ENCODE results near the gene PRADC1. TPM values are rescaled to one million over a fixed set of nuclear protein-coding genes. Genes with fewer than 3 reads are reported as not detected.

Gene PRADC1
- total RNA-seq (10 to 100 TPM; 21.1 to 24.9 TPM), polyA plus RNA-seq (27.2 TPM)

DNA sequence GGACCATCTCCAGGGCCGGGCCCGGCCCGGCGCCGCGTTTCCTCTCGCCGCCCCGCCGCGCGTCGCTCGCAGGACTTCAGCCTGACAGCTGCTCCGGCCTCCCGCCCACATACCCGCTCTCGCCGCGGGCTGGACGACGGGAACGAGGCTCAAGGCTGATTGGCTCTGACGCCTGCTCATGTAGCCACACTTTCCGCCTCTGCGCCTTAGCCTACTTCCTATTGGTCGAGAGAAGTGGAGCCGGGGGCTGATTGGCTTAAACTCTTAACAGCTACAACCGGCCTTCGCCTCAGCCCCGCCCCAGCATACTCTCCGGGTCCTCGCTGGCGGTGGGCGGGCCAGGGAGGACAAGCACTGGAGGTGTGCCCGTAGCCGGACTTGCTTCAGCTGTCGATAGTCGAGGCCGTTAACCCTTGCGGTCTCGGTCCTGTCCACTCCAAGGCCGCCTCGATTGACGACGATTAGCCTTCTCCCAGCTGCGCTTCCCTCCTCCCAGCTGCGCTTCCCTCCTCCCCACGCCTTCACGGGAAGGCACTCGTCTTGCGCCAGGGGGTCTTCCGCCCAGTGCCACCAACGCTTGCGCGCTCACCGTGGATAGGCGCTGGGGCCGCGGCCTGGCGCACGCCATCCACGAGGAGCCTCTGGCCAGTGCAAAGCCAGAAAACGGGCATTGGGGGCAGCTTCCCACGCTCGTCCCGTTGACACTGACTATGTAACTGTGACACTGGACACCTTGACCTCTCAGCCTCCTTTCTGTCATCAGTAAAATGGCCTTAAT is at the start of gene PRADC1:
Gene PRADC1 (minus strand): TSS at position 86 of the 778 bp plus-strand sequence. CDS start 79 bp downstream, at position 7.
- Histone ChIP-seq H3K27ac (ENCODE audit: low read depth, low read length) (peak within 1 kb of the TSS; percentile 93), H3K36me3 (ENCODE audit: insufficient read depth, low read length) (no peaks in the 10 kb centered on the region), H3K4me1 (ENCODE audit: insufficient read depth, low read length) (peaks cover 26% of the 10 kb centered on the region), H3K9me3 (ENCODE audit: low read length) (no peaks in the 10 kb centered on the region), H3K4me3 (ENCODE audit: low read length) (peak within 1 kb of the TSS; percentile 88), H3K27me3 (ENCODE audit: insufficient read depth, low read length, poor library complexity, severe bottlenecking) (no peaks in the 10 kb centered on the region)
- ChIA-PET CTCF (interaction anchor here (1.0 to 8.1 kb wide), 7 partner anchors 9 to 945 kb away, joined by 3 to 54 read pairs (median 5); partner anchors contain the start of genes EGR4 and MOB1A), POLR2A (interaction anchor here (0.7 to 3.2 kb wide), 12 partner anchors 9 to 163 kb away, joined by 3 to 25 read pairs (median 6); partner anchors contain the start of genes ALMS1, EGR4, FBXO41 and SFXN5)
- DNase-seq = peak; percentile 90 to 97 (median 93)
- Mint-ChIP-seq H3K27ac (peak within 1 kb of the TSS; percentile 81 to 98 (median 94)), H3K4me3 (peak within 1 kb of the TSS; percentile 95 to 99 (median 98)), H3K27me3 (no peaks in the 10 kb centered on the region), H3K9me3 (no peaks in the 10 kb centered on the region), H3K36me3 (peaks cover 0 to 39% (median 0%) of the 10 kb centered on the region in 3 donors), H3K4me1 (peaks cover 33 to 42% (median 41%) of the 10 kb centered on the region in 3 donors)

DNA sequence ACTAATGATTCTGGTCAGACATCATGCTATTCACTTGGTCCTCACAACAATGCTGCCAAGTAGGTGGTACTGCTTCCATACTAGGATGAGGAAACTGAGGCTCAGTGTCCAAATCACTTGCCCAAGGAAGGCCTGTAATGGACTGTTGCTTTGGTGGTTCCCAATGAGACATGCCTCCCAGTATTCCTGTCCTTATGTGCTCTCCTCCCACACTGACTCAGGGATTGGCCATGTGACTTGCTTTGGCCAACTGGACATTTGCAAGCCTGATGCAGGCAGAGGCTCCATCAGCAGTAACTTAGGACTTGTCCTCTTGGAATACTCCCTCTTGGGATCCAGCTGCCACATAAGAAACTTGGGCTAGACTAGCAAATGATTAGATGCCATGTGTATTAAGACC is 48.2 kb upstream of the PRADC1 start:
- no peak overlapping the region for H3K27ac Mint-ChIP-seq
- CTCF ChIA-PET = interaction anchor here (0.9 to 1.3 kb wide), 2 partner anchors 9 to 13 kb away, joined by 3 to 4 read pairs; no protein-coding TSS in a partner anchor
- Histone ChIP-seq H3K27ac (ENCODE audit: low read depth, low read length) (no peak overlapping the region), H3K27me3 (ENCODE audit: insufficient read depth, low read length, poor library complexity, severe bottlenecking) (no peaks in the 10 kb centered on the region), H3K4me1 (ENCODE audit: insufficient read depth, low read length) (peaks cover 18% of the 10 kb centered on the region), H3K9me3 (ENCODE audit: low read length) (no peaks in the 10 kb centered on the region), H3K4me3 (ENCODE audit: low read length) (no peak overlapping the region), H3K36me3 (ENCODE audit: insufficient read depth, low read length) (no peaks in the 10 kb centered on the region)
- peaks cover 0 to 7% (median 5%) of the 10 kb centered on the region in 3 donors for H3K36me3 Mint-ChIP-seq
- no peak for DNase-seq
- no peaks in the 10 kb centered on the region for H3K9me3 Mint-ChIP-seq
- H3K4me3 Mint-ChIP-seq = peak overlapping the region in 1 of 7 donors; percentile 47
- POLR2A ChIA-PET = no interaction called here
- H3K27me3 Mint-ChIP-seq = no peaks in the 10 kb centered on the region
- H3K4me1 Mint-ChIP-seq = peaks cover 17 to 33% (median 32%) of the 10 kb centered on the region in 3 donors

DNA sequence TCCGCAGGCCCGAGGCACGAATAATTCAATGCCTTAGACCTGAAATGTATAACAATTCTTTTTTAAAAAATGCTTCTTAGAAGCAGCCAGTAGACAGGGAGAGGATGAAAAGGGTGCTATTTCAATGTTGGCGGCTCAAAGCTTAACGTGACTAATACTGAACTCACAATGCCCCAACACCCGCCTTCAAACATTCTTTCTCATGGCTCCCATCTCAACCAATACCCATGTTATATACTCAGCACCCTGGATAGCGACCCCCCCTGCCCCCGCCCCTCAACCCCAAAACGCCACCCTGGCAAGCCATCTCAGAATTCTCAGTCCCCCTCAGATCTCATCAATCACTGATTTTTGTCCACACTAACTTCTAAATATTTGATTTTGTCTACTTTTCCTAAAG is 46.8 kb upstream of the PRADC1 start:
- no peak for DNase-seq
- ChIA-PET CTCF (interaction anchor here (6.2 kb wide), 1 partner anchor 11 kb away, joined by 39 read pairs; the partner anchor contains the start of gene EGR4), POLR2A (interaction anchor here (0.5 kb wide), 1 partner anchor 166 kb away, joined by 3 read pairs; no protein-coding TSS in a partner anchor)
- no peaks in the 10 kb centered on the region for H3K36me3 ChIP-seq (ENCODE audit: insufficient read depth, low read length)
- H3K4me1 ChIP-seq (ENCODE audit: insufficient read depth, low read length) = peaks cover 13% of the 10 kb centered on the region
- Mint-ChIP-seq H3K36me3 (peaks cover 0 to 9% (median 5%) of the 10 kb centered on the region in 3 donors), H3K4me3 (peak overlapping the region in 1 of 7 donors; percentile 59), H3K27ac (no peak overlapping the region), H3K4me1 (peaks cover 8 to 19% (median 19%) of the 10 kb centered on the region in 3 donors), H3K9me3 (no peaks in the 10 kb centered on the region), H3K27me3 (no peaks in the 10 kb centered on the region)
- no peaks in the 10 kb centered on the region for H3K27me3 ChIP-seq (ENCODE audit: insufficient read depth, low read length, poor library complexity, severe bottlenecking)
- H3K27ac ChIP-seq (ENCODE audit: low read depth, low read length) = no peak overlapping the region
- H3K4me3 ChIP-seq (ENCODE audit: low read length) = no peak overlapping the region
- H3K9me3 ChIP-seq (ENCODE audit: low read length) = no peaks in the 10 kb centered on the region

DNA sequence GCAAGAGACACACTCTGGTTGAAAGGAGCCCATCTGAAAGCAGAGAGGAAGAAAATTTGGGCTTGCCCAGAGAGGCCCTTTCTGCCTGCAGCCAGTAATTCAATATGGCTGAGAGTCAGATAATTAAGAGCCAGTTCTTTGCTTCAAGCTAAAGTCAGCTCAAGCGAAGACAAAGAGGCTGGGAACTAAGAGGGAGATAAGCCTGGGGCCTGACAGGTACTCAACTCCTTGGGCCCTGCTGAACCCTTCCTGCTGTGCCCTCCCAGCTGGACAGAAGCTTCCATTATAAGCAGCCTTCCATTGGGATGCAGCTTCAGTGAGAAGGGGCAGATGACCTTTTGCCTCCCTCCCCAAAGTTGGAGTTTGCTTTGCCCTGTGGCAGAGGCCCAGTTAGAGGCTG is 39.2 kb upstream of the PRADC1 start:
- no peak overlapping the region for H3K27ac ChIP-seq (ENCODE audit: low read depth, low read length)
- H3K36me3 ChIP-seq (ENCODE audit: insufficient read depth, low read length) = no peaks in the 10 kb centered on the region
- ChIA-PET CTCF (interaction anchor here (1.4 to 1.6 kb wide), 3 partner anchors 13 to 59 kb away, joined by 3 to 10 read pairs (median 4); no protein-coding TSS in a partner anchor), POLR2A (no interaction called here)
- Mint-ChIP-seq H3K4me3 (no peak overlapping the region), H3K9me3 (peaks cover 0 to 1% (median 0%) of the 10 kb centered on the region in 5 donors), H3K27ac (no peak overlapping the region), H3K4me1 (peaks cover 16 to 28% (median 19%) of the 10 kb centered on the region in 3 donors), H3K36me3 (peaks cover 0 to 8% (median 2%) of the 10 kb centered on the region in 3 donors), H3K27me3 (no peaks in the 10 kb centered on the region)
- H3K9me3 ChIP-seq (ENCODE audit: low read length) = no peaks in the 10 kb centered on the region
- no peak for DNase-seq
- H3K4me1 ChIP-seq (ENCODE audit: insufficient read depth, low read length) = peaks cover 11% of the 10 kb centered on the region
- H3K4me3 ChIP-seq (ENCODE audit: low read length) = no peak overlapping the region
- no peaks in the 10 kb centered on the region for H3K27me3 ChIP-seq (ENCODE audit: insufficient read depth, low read length, poor library complexity, severe bottlenecking)

DNA sequence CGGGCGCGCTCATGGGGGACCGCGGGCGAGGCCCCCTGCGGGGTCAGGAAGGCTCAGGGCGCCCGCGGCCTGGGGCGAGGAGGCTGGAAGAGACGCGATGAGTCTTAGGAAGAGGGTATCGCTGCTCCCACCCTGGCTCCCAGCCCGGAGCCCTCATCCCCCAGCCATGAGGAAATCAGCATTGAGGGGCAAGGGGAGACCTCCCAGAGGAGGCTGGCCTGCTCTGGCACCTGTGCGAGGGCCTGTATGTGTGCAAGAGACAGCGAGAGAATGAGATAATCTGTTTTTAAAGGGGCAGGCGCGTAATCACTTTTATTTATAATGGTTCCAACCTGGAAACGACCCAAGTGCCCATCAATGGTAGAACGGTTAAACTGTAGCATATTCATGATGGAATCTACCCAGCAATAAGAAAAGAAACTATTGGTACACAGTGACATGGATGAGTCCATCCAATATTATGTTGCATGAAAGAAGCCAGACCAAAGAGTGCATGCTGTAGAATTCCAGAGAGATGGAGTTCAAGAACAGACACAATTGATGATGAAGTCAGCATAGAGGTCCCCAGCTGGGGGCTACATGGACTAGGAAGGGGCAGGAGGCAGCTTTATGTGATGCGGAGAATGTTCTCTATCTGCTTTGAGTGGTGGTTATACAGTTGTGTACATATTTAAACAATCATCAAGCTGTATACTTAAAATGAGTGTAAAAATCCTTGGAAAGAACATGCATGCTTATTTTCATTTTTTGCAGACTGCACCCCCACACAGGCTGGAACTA is 36.8 kb upstream of the PRADC1 start:
- CTCF ChIA-PET = interaction anchor here (0.9 kb wide), 1 partner anchor 35 kb away, joined by 3 read pairs; the partner anchor contains the start of gene CCT7
- H3K4me3 Mint-ChIP-seq = peak overlapping the region; percentile 58 to 72 (median 63)
- H3K4me3 ChIP-seq (ENCODE audit: low read length) = peak overlapping the region; percentile 42

DNA sequence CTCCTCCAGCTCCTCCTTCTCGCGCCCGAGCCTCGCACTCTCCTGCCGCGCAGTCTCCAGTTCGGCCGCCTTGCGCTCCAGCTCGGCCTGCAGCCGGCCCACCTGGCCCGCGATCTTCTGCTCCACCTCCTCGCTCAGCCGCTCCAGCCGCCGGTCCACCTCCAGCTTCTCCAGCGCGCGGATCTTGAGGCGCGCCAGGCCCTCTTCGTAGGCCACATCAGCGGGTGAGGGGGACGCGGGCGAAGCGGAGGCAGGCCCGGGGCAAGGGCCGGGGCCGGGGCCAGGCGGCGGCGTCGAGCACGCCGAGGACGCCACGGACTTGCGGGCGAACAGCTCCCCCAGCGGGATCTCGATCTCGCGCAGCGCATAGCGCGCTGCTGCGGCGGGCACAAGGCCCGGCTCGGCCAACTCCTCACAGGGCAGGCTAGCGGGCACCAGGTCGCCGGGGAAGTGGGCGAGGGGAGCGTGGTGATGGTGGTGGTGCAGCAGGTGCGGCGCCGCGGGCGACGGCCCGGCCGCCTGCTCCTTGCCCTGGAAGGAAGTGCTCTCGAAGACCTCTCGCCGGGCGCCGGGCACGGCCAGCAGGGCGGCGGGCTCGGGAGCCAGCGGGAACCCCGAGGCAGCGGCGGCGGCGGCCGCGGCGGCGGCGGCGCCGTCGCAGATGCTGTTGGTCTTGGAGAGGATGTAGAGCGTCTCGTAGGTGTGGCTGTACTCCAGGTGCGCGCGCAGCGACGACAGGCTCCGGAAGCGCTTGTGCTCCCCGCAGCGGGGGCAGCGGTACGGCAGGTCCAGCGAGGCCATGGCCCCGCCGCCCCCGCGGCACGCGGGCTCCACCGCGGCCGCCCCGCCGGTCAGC is 36.0 kb upstream of the PRADC1 start:
- Histone ChIP-seq H3K4me1 (ENCODE audit: insufficient read depth, low read length) (peaks cover 11% of the 10 kb centered on the region), H3K27ac (ENCODE audit: low read depth, low read length) (no peak overlapping the region), H3K27me3 (ENCODE audit: insufficient read depth, low read length, poor library complexity, severe bottlenecking) (no peaks in the 10 kb centered on the region), H3K9me3 (ENCODE audit: low read length) (no peaks in the 10 kb centered on the region), H3K36me3 (ENCODE audit: insufficient read depth, low read length) (no peaks in the 10 kb centered on the region), H3K4me3 (ENCODE audit: low read length) (no peak overlapping the region)
- ChIA-PET CTCF (interaction anchor here (0.9 to 2.5 kb wide), 8 partner anchors 9 to 56 kb away, joined by 3 to 21 read pairs (median 4); partner anchors contain the start of gene PRADC1), POLR2A (interaction anchor here (0.7 to 1.6 kb wide), 2 partner anchors 21 to 35 kb away, joined by 3 to 5 read pairs; partner anchors contain the start of gene CCT7)
- H3K9me3 Mint-ChIP-seq = peaks cover 0 to 1% (median 0%) of the 10 kb centered on the region in 5 donors
- H3K4me1 Mint-ChIP-seq = peaks cover 21 to 34% (median 25%) of the 10 kb centered on the region in 3 donors
- peak overlapping the region in 1 of 8 donors; percentile 12 for H3K27ac Mint-ChIP-seq
- H3K27me3 Mint-ChIP-seq = no peaks in the 10 kb centered on the region
- peak; percentile 69 to 90 (median 71) for DNase-seq
- H3K36me3 Mint-ChIP-seq = peaks cover 0 to 14% (median 9%) of the 10 kb centered on the region in 3 donors
- peak overlapping the region; percentile 44 to 81 (median 60) for H3K4me3 Mint-ChIP-seq

More for the DNA sequence above, 36.8 kb upstream of the PRADC1 start:
- Mint-ChIP-seq H3K9me3 (peaks cover 0 to 1% (median 0%) of the 10 kb centered on the region in 5 donors), H3K27me3 (no peaks in the 10 kb centered on the region), H3K36me3 (peaks cover 0 to 11% (median 7%) of the 10 kb centered on the region in 3 donors), H3K4me1 (peaks cover 21 to 34% (median 25%) of the 10 kb centered on the region in 3 donors), H3K27ac (peak overlapping the region in 6 of 8 donors; percentile 12 to 88 (median 62))
- Histone ChIP-seq H3K36me3 (ENCODE audit: insufficient read depth, low read length) (no peaks in the 10 kb centered on the region), H3K9me3 (ENCODE audit: low read length) (no peaks in the 10 kb centered on the region), H3K27me3 (ENCODE audit: insufficient read depth, low read length, poor library complexity, severe bottlenecking) (no peaks in the 10 kb centered on the region), H3K27ac (ENCODE audit: low read depth, low read length) (no peak overlapping the region), H3K4me1 (ENCODE audit: insufficient read depth, low read length) (peaks cover 11% of the 10 kb centered on the region)
- POLR2A ChIA-PET = interaction anchor here (1.6 kb wide), 1 partner anchor 20 kb away, joined by 5 read pairs; no protein-coding TSS in a partner anchor
- DNase-seq = no peak
